ENCODE data around the gene GINS1. TPM values are rescaled to one million over a fixed set of nuclear protein-coding genes. Genes with fewer than 3 reads are reported as not detected.

The GINS1 gene
- total RNA-seq, 1 experiment from 2014 or later, result 30.4 TPM

DNA sequence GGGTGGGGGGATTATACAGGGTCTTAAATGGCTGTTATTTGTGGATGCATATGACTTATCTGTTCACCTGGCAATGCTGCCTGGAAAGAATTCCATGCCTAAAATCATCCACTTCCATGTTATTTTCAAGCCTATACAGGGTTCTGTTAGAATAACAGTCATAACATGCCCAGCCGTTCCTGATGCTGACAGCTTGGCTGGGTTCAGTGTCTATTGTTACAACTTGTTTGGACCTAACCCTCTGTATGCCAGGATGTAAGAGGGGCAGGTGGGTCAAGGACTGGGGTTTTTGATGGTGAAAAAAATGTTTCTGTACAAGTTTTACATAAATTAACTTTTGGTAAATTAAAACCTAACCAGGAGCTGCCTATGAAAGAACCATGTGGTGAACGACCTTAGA is 79.8 kb downstream of the GINS1 start:
- H3K36me3 ChIP-seq (ENCODE audit: control insufficient read depth in 1 of 2, insufficient read depth in 2 of 2, low read length in 2 of 2), result no peaks in the 10 kb centered on the region; a peak in 1 of 4 replicates

DNA sequence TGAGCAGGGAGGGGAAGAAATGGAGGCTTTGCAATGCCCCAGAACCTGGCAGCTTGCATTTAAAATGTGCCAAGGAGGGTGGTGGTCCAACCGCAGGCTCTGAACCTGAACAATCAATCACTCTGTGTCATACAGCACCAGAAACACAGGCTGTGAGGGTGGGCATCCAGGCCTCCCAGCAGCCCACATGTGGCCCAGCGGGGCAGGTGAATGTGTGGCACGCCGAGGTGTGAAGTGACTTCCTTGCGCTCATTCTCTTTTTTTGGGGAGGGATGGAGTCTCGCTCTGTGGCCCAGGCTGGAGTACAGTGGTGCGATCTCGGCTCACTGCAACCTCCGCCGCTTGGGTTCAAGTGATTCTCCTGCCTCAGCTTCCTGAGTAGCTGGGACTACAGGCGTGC is 80.5 kb downstream of the GINS1 start:
- RAD21 ChIA-PET (ENCODE audit: low non-redundant PET in 1 of 2, low total read pairs in 2 of 2, uncharacterized antibody in 2 of 2, unreplicated experiment in 2 of 2), result no interaction called here
- Histone ChIP-seq H3K27ac (ENCODE audit: low read depth, low read length) (no peak overlapping the region), H3K4me3 (replicated peaks in 1 of 2; ENCODE audit: low read depth in 1 of 2, low read length in 2 of 2) (no peak overlapping the region), H3K9me2 (ENCODE audit: insufficient read depth) (no peaks in the 10 kb centered on the region), H2AFZ (ENCODE audit: low read depth, low read length, poor library complexity, severe bottlenecking) (no peak overlapping the region), H3K9ac (ENCODE audit: low read length) (no peak overlapping the region), H4K20me1 (ENCODE audit: insufficient read depth) (no peaks in the 10 kb centered on the region), H3K4me1 (ENCODE audit: control insufficient read depth in 1 of 2, insufficient read depth in 2 of 2, low read length in 2 of 2) (no peaks in the 10 kb centered on the region), H3K4me2 (ENCODE audit: low read length) (no peak overlapping the region), H3K36me3 (ENCODE audit: control insufficient read depth in 1 of 2, insufficient read depth in 2 of 2, low read length in 2 of 2) (no peaks in the 10 kb centered on the region; a peak in 1 of 4 replicates), H3K27me3 (ENCODE audit: insufficient read depth, low read length) (no peaks in the 10 kb centered on the region), H3K9me3 (ENCODE audit: control insufficient read depth in 1 of 2, insufficient read depth in 1 of 2, low read depth in 1 of 2, low read length in 2 of 2) (no peaks in the 10 kb centered on the region), H3K79me2 (ENCODE audit: insufficient read depth, low read length) (no peaks in the 10 kb centered on the region)
- CTCF ChIA-PET, result interaction anchor here (1.3 kb wide), 1 partner anchor 52 kb away, joined by 3 read pairs; no protein-coding TSS in a partner anchor
- ATAC-seq (no peak), DNase-seq (ENCODE audit: low read depth, low spot score) (no peak)
- BruUV-seq (replicated peaks), result no TSS peak
- POLR2A ChIA-PET, result no interaction called here
- intact Hi-C loops (cut with micrococcal nuclease), result no loop called here
- TF ChIP-seq ZFX (IDR thresholded peaks at IDR 0.05), result no peak
- TF ChIP-seq POLR2AphosphoS5 (IDR thresholded peaks at IDR 0.05; ENCODE audit: low read depth, low read length), result no peak
- TF ChIP-seq EZH2phosphoT487 (IDR thresholded peaks at IDR 0.05; ENCODE audit: borderline replicate concordance), result no peak
- no peak for TF ChIP-seq ELF1 (IDR thresholded peaks at IDR 0.05; ENCODE audit: borderline replicate concordance, low read depth)
- no peak for TF ChIP-seq SIN3A (IDR thresholded peaks at IDR 0.05; ENCODE audit: low read depth)
- TF ChIP-seq EGR1 (IDR thresholded peaks at IDR 0.05; ENCODE audit: low read depth), result no peak
- no peak for TF ChIP-seq POLR2A (IDR thresholded peaks at IDR 0.05; ENCODE audit: borderline replicate concordance, extremely low read depth, insufficient read depth, insufficient read length)
- no peak for TF ChIP-seq SP1 (IDR thresholded peaks at IDR 0.05; ENCODE audit: low read depth)
- TF ChIP-seq TCF7L2 (IDR thresholded peaks at IDR 0.05; ENCODE audit: borderline replicate concordance, extremely low read depth, insufficient read depth, insufficient read length), result no peak
- TF ChIP-seq CEBPB (IDR thresholded peaks at IDR 0.05; ENCODE audit: low read depth), result no peak
- TF ChIP-seq, protein P1, sequence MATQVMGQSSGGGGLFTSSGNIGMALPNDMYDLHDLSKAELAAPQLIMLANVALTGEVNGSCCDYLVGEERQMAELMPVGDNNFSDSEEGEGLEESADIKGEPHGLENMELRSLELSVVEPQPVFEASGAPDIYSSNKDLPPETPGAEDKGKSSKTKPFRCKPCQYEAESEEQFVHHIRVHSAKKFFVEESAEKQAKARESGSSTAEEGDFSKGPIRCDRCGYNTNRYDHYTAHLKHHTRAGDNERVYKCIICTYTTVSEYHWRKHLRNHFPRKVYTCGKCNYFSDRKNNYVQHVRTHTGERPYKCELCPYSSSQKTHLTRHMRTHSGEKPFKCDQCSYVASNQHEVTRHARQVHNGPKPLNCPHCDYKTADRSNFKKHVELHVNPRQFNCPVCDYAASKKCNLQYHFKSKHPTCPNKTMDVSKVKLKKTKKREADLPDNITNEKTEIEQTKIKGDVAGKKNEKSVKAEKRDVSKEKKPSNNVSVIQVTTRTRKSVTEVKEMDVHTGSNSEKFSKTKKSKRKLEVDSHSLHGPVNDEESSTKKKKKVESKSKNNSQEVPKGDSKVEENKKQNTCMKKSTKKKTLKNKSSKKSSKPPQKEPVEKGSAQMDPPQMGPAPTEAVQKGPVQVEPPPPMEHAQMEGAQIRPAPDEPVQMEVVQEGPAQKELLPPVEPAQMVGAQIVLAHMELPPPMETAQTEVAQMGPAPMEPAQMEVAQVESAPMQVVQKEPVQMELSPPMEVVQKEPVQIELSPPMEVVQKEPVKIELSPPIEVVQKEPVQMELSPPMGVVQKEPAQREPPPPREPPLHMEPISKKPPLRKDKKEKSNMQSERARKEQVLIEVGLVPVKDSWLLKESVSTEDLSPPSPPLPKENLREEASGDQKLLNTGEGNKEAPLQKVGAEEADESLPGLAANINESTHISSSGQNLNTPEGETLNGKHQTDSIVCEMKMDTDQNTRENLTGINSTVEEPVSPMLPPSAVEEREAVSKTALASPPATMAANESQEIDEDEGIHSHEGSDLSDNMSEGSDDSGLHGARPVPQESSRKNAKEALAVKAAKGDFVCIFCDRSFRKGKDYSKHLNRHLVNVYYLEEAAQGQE (IDR thresholded peaks at IDR 0.05; ENCODE audit: low read depth), result no peak

More for the DNA sequence above, 79.8 kb downstream of the GINS1 start:
- ATAC-seq (no peak), DNase-seq (ENCODE audit: low read depth, low spot score) (no peak)
- Histone ChIP-seq H3K9me2 (ENCODE audit: insufficient read depth) (no peaks in the 10 kb centered on the region), H4K20me1 (ENCODE audit: insufficient read depth) (no peaks in the 10 kb centered on the region), H3K79me2 (ENCODE audit: insufficient read depth, low read length) (no peaks in the 10 kb centered on the region), H3K4me2 (ENCODE audit: low read length) (no peak overlapping the region), H3K9ac (ENCODE audit: low read length) (no peak overlapping the region), H2AFZ (ENCODE audit: low read depth, low read length, poor library complexity, severe bottlenecking) (no peak overlapping the region), H3K9me3 (ENCODE audit: control insufficient read depth in 1 of 2, insufficient read depth in 1 of 2, low read depth in 1 of 2, low read length in 2 of 2) (no peaks in the 10 kb centered on the region), H3K4me3 (replicated peaks in 1 of 2; ENCODE audit: low read depth in 1 of 2, low read length in 2 of 2) (no peak overlapping the region), H3K27me3 (ENCODE audit: insufficient read depth, low read length) (no peaks in the 10 kb centered on the region), H3K27ac (ENCODE audit: low read depth, low read length) (no peak overlapping the region), H3K4me1 (ENCODE audit: control insufficient read depth in 1 of 2, insufficient read depth in 2 of 2, low read length in 2 of 2) (no peaks in the 10 kb centered on the region)
- intact Hi-C loops (cut with micrococcal nuclease), result no loop called here
- no TSS peak for BruUV-seq (replicated peaks)
- CTCF ChIA-PET, result interaction anchor here (1.3 kb wide), 1 partner anchor 53 kb away, joined by 3 read pairs; no protein-coding TSS in a partner anchor
- RAD21 ChIA-PET (ENCODE audit: low non-redundant PET in 1 of 2, low total read pairs in 2 of 2, uncharacterized antibody in 2 of 2, unreplicated experiment in 2 of 2), result no interaction called here
- TF ChIP-seq JUND (IDR thresholded peaks at IDR 0.05) (no peak), TCF7L2 (IDR thresholded peaks at IDR 0.05; ENCODE audit: borderline replicate concordance, extremely low read depth, insufficient read depth, insufficient read length) (no peak), CBX3 (IDR thresholded peaks at IDR 0.05; ENCODE audit: low read depth) (no peak), YY1 (IDR thresholded peaks at IDR 0.05; ENCODE audit: extremely low read depth, insufficient replicate concordance, low read depth, low read length) (no peak), ELF1 (IDR thresholded peaks at IDR 0.05; ENCODE audit: borderline replicate concordance, low read depth) (no peak), RAD21 (IDR thresholded peaks at IDR 0.05; ENCODE audit: low read depth) (no peak), EZH2phosphoT487 (IDR thresholded peaks at IDR 0.05; ENCODE audit: borderline replicate concordance) (no peak), SP1 (IDR thresholded peaks at IDR 0.05; ENCODE audit: low read depth) (no peak), POLR2A (IDR thresholded peaks at IDR 0.05; ENCODE audit: borderline replicate concordance, extremely low read depth, insufficient read depth, insufficient read length) (no peak), EGR1 (IDR thresholded peaks at IDR 0.05; ENCODE audit: low read depth) (no peak), POLR2AphosphoS5 (IDR thresholded peaks at IDR 0.05; ENCODE audit: low read depth, low read length) (no peak), ZFX (IDR thresholded peaks at IDR 0.05) (no peak), CEBPB (IDR thresholded peaks at IDR 0.05; ENCODE audit: low read depth) (no peak)
- TF ChIP-seq, protein P2, sequence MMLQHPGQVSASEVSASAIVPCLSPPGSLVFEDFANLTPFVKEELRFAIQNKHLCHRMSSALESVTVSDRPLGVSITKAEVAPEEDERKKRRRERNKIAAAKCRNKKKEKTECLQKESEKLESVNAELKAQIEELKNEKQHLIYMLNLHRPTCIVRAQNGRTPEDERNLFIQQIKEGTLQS (IDR thresholded peaks at IDR 0.05), result no peak
- TF ChIP-seq, protein P3, sequence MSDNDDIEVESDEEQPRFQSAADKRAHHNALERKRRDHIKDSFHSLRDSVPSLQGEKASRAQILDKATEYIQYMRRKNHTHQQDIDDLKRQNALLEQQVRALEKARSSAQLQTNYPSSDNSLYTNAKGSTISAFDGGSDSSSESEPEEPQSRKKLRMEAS (IDR thresholded peaks at IDR 0.05), result no peak
- POLR2A ChIA-PET, result no interaction called here

Measured in HCT116 (cell line).